Measurements from ENCODE around the gene C18orf54.

C18orf54 gene

GRCh38 chr18:54387631-54388030 lies 29.9 kb downstream of the C18orf54 start:
- no peak overlapping the region; the same call in 1 of the 2 replicates for H3K27ac ChIP-seq (replicated peaks)
- H3K4me3 ChIP-seq (replicated peaks; ENCODE audit: insufficient read depth, low read length), result no peak overlapping the region
- DNase-seq (ENCODE audit: low read depth in 1 of 2, low spot score in 1 of 2), result no peak
- no peaks in the 10 kb centered on the region for H3K27me3 ChIP-seq (ENCODE audit: insufficient read depth, poor library complexity, severe bottlenecking)
- TF ChIP-seq POLR2AphosphoS5 (IDR thresholded peaks at IDR 0.05; ENCODE audit: low read depth), result no peak
- TF ChIP-seq SPI1 (IDR thresholded peaks at IDR 0.05; ENCODE audit: borderline replicate concordance, low read depth), result no peak
- TF ChIP-seq GABPA (IDR thresholded peaks at IDR 0.05; ENCODE audit: low read depth), result no peak
- TF ChIP-seq REST (IDR thresholded peaks at IDR 0.05; ENCODE audit: insufficient replicate concordance, low read depth), result no peak
- TF ChIP-seq CTCF (IDR thresholded peaks at IDR 0.05; ENCODE audit: insufficient read depth, low read length), result no peak

GRCh38 chr18:54388203-54389142 lies 30.8 kb downstream of the C18orf54 start:
- TF ChIP-seq REST (IDR thresholded peaks at IDR 0.05; ENCODE audit: insufficient replicate concordance, low read depth) (no peak), POLR2AphosphoS5 (IDR thresholded peaks at IDR 0.05; ENCODE audit: low read depth) (peak; percentile 52; the same call in 1 of the 2 replicates)
- no peaks in the 10 kb centered on the region for H3K27me3 ChIP-seq (ENCODE audit: insufficient read depth, poor library complexity, severe bottlenecking)
- no peak overlapping the region for H3K4me3 ChIP-seq (replicated peaks; ENCODE audit: insufficient read depth, low read length)
- DNase-seq (ENCODE audit: low read depth in 1 of 2, low spot score in 1 of 2), result peak; percentile 79 to 91
- H3K27ac ChIP-seq (replicated peaks), result peak overlapping the region; percentile 70

- no peak for TF ChIP-seq GABPA (IDR thresholded peaks at IDR 0.05; ENCODE audit: low read depth)
- no peak for TF ChIP-seq CTCF (IDR thresholded peaks at IDR 0.05; ENCODE audit: insufficient read depth, low read length)
- no peak for TF ChIP-seq SPI1 (IDR thresholded peaks at IDR 0.05; ENCODE audit: borderline replicate concordance, low read depth)
- no peak for TF ChIP-seq POLR2AphosphoS5 (IDR thresholded peaks at IDR 0.05; ENCODE audit: low read depth)
- TF ChIP-seq REST (IDR thresholded peaks at IDR 0.05; ENCODE audit: insufficient replicate concordance, low read depth), result no peak
- peak overlapping the region; percentile 70 for H3K27ac ChIP-seq (replicated peaks)
- peak in 1 of 2 experiments; percentile 28 for DNase-seq (ENCODE audit: low read depth in 1 of 2, low spot score in 1 of 2)
- H3K27me3 ChIP-seq (ENCODE audit: insufficient read depth, poor library complexity, severe bottlenecking), result no peaks in the 10 kb centered on the region
- no peak overlapping the region for H3K4me3 ChIP-seq (replicated peaks; ENCODE audit: insufficient read depth, low read length)
Observed at GRCh38 chr18:54389143-54389505, 31.4 kb downstream of the C18orf54 start.
